SIG-M5 (cell line): ENCODE measurements around the gene KCNQ4.

Experiments
- DNase-seq: peaks from one replicate; lab custom pipeline; 2025; lab: John Stamatoyannopoulos, UW

KCNQ4 gene

DNA sequence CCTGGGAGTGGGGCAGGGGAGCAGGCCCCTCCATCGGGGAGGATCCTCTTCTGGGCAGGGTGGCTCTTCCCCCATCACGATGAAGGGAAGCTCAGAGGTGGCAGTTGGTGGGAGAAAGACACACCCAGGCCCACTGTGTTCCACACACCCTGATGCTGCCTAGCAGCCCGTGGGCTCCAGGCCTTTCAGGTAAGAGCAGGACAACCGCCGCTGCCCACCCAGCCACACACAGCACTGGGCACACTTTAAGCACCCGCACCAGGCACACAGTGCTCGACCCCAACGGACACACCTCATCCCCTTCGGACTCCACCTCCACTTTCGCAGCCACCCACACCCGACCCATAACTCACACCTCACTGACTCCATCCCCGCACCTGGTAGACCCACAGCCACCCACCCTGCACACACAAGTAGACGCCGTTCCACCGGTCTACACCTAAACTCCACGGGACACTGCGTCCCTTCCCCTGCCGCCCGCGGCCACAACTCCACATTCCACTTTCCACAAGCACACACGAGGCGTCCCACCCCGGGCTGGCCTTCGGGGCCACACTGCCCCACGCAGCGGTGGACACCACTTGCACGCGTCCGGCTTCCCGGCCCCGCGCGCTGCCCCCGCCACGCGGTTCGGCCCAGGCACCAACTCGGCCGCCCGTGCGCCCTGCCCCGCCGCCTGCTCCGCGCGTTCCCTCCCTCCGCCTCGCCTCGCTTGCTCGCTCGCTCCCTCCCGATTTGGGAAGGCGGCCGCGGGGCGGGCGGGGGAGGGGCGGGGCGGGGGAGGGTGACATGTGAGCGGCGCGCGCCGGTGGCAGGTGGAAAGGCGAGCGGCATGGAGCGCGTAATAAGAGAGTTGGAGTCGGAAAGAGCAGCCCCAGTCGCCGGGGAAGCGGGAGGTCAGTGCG, at the start of gene KCNQ4:
TSS of gene KCNQ4 (plus strand) at position 787 of the 905 bp plus-strand sequence. CDS start 307 bp downstream, outside the sequence.
- DNase-seq = no peak

- DNase-seq = no peak
Observed at GRCh38 chr1:40734882-40735628, 48.5 kb upstream of the KCNQ4 start.

GRCh38 chr1:40736085-40736531, 47.5 kb upstream of the KCNQ4 start:
- DNase-seq = no peak

DNA sequence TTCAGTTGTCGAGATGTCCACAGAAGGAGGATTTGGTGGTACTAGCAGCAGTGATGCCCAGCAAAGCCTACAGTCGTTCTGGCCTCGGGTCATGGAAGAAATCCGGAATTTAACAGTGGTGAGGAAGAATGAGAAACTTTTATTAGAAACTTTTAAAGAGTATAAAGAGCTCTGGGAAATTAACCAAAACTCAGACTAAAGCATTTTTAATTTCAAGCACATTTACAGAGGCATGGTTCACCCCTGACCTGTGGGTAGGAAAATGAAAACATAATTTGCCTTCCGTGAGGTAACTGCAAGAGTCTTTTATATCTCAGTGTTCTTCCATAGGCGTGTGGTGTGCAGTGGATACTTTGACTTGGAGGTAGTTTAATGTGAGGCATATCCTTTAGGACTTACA, 44.8 kb upstream of the KCNQ4 start:
- DNase-seq = no peak

DNA sequence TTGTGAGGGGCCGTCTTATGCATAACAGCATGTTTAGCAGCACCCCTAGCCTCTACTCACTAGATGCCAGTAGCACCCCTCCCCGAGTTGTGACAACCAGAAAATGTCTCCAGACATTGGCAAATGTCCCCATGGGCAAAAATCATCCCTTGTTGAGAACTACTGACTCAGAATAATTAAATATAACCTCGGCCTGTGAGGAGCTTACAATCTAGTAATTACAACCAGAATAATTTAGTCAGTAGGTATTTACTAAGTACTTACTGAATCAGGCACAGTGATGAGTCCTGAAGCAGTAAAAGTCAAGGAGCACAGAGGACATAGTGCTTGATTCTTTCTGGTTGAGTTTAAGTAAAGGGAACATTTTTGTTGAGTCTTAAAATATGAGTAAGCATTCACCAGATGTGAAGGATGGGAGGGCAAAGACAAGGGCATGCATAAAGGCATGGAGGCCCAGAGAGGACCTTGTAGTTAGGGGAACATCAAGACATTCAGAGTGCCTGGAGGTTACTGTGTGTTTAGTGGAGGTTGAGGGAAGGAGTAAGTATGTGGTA, 44.1 kb upstream of the KCNQ4 start:
- no peak for DNase-seq

DNA sequence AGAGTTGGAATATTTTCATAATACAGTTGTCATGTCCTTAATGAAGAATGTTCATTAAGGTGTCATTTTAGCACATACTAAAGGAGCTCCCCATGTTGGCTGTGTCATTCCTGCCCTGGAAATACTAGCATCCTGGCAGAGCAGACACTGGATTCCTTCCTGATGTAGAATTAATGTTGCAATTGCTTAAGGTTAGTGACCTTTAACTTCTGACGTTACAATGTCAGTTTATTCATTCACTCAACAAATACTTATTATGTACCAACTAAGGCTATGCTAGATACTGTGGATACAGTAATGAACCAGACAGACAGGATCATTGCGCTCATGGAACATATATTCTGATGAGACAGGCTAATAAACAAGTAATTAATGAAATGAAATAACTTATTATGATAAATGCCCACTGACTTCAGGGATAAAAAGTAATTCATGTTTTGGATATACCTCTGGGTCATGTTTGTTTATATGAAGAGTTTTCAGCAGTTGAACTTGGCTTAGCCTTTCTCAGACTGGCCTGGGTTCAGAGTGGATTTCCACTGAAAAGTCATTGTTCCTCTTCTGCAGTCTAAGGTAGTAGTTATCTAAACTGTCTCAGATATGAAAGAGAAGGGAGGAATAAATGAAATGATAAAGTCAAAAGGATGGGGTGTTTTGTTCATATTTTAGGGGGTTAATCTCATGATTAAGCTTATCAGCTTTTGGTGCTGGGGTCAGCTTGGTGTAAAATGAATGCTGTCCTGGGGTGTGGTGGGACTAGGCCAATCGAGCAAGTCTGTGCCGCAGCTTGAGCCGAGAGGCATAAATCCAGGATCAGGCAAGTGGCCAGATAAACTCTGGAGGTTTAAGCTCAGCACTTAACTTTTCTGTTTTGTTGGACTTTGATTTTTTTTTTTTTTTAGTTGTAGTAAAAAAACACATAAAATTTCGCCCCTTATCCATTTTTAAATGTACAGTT, 43.3 kb upstream of the KCNQ4 start:
- DNase-seq = no peak

- no peak for DNase-seq
Observed at GRCh38 chr1:40740997-40741736, 42.4 kb upstream of the KCNQ4 start.

GRCh38 chr1:40742363-40743061, 41.1 kb upstream of the KCNQ4 start:
- DNase-seq = no peak

DNA sequence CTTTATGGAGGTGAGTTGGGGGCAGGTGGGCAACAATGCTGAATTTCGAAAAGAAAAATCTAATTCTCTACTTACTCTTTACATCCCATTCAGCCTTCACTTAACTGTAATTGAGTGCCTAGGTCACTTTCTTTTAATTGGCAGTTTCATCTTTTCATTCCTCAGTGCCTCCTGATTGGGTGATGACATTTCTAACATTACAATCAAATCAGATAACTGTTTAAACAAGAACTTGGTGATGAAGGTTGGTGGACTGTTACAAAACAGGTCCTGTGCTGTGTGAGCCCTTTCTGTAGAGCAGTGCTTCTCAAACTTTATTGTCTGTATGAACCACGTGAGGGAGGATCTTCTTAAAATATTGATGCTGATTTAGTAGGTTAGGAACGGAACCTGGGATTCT, 40.1 kb upstream of the KCNQ4 start:
- DNase-seq = no peak

DNA sequence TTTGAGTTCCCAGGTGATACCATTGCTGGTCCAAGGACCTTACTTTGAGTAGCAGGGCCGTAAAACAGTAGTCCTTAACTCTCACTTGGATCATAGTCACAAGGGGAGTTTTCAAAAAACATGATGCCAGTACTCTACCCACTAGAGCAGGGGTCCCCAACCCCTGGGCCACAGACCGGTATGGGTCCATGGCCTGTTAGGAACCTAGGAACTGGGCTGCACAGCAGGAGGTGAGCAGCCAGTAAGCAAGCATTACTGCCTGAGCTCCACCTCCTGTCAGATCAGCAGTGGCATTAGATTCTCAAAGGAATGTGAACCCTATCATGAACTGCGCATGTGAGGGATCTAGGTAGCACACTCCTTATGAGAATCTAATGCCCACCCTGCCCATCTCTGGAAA, 39.7 kb upstream of the KCNQ4 start:
- DNase-seq = no peak

- DNase-seq = no peak
Observed at GRCh38 chr1:40745176-40745575, 38.4 kb upstream of the KCNQ4 start.

- DNase-seq = no peak
Observed at GRCh38 chr1:40746344-40747090, 37.1 kb upstream of the KCNQ4 start.

- DNase-seq = no peak
Observed at GRCh38 chr1:40748841-40749718, 34.5 kb upstream of the KCNQ4 start.

DNA sequence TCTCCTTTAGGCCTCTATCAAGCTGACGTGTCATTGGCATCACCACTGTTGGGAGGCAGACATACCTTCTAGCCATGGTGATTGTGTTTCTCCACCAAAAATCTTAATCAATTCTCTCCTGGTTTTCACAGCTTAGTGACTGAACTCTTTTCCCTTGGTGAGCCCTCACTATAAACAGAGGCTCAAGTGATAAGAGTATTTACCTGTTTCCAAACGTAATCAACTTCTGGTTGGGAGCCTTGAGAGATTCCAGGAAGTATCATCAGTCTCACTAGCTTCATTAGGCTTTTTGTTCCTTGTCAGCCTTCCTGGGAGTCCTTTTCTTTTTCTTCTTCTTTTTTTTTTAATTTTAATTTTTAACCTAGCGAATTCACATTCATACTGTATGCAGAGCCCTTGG, 33.8 kb upstream of the KCNQ4 start:
- no peak for DNase-seq

- no peak for DNase-seq
Observed at GRCh38 chr1:40750451-40750908, 33.1 kb upstream of the KCNQ4 start.

DNA sequence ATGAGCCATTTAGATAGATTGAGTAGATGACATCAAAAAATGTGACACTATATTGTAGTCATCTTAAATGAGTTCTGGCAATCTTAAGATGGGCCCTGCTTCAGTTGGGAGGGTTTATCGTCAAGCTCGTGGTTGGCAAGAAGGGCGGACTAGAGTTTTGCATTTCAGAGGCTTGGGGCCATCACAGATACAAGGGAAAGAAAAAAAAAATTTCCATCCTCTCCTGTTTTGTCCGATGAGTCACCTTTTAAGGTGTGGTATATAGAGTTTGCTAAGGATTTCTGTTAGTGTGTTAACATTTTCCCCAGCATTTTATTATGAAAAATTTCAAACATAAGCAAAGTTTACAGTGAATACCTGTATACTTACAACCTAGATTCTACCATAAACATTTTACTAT, 31.8 kb upstream of the KCNQ4 start:
- no peak for DNase-seq

DNA sequence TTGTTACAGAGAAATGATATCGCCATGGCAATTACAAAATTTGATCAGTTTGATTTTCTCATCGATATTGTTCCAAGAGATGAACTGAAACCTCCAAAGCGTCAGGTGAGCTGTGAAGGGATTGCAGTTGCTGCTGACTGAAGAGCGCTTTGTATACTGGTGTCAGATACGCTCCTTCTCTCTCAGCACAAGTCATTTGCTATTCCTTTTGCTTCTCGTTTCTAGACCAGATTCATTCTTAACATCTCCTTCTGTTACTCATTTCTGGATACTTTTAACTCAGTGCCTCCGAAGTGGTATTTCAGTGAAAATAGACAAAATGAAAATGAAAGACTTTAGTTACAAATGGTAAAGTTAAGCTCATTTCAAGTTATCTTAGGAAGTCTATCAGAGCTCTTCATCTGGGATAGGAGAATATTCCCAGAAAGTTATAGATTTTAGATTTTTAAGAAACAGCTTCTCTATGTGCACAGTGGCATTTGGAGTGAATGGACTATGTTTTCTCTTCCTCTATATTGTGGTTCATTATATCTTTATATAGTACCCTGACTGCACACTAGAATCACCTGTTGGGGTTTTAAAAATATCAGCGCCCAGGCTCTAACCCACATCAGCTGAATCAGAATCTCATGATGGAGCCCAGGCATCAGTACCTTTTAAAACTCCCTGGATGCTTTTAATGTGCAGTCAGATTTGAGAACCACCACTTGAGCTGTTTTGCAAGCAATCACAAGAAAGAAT, 30.3 kb upstream of the KCNQ4 start:
- no peak for DNase-seq

GRCh38 chr1:40754201-40754600, 29.4 kb upstream of the KCNQ4 start:
- DNase-seq = no peak
